Stimulated activated CD4-positive, alpha-beta T cell treated with anti-CD3 and anti-CD28 coated beads, Interleukin-12 subunit alpha, Interleukin-12 subunit beta, amount 100 ng/mL, for 48 hours (primary cell): ENCODE results near the gene HS6ST1.

Experiments
- DNase-seq, 3 donors: peaks; one replicate each; pipeline ENCODE4 v3.0.0-alpha.2; 2020; ENCODE audit warnings: low read depth in 2 of 3, low spot score in 1 of 3

Gene HS6ST1, protein sequence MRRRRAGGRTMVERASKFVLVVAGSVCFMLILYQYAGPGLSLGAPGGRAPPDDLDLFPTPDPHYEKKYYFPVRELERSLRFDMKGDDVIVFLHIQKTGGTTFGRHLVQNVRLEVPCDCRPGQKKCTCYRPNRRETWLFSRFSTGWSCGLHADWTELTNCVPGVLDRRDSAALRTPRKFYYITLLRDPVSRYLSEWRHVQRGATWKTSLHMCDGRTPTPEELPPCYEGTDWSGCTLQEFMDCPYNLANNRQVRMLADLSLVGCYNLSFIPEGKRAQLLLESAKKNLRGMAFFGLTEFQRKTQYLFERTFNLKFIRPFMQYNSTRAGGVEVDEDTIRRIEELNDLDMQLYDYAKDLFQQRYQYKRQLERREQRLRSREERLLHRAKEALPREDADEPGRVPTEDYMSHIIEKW

DNA sequence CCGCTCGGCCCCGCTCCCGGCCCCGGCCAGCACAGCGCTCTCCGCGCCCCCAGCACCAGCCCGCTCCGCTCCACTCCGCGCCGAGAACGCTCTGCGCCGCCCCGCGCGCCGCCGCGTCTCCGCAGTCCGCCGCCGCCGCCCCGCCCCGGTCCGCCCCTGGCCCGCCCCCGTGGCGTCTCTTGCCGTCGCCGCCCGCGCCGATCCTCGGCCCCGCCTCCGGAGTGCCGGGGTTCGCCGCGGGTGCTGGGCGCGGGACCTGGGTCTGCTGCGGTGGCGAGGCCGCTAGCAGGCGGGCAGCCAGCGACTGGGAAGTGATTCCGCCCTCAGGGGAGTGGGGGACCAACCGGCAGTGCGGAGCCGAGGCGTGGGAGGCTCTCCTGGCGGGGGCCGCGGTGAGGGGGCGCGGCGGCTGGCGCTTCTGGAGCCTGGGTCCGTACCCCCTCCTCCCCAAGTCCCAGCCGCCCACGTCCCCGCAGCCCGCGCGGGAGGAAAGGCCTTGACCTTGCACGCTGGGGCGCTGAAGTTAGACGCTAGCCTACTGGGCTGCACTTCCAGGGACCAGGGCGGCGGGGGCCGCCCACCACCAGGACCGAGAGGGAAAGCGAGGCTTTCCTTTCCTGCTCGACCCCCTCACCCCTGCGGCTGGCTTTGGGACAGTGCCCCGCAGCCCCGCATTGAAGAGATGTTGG lies at the start of gene HS6ST1:
Gene HS6ST1, minus strand, starts transcription at position 93 of the 689 bp plus-strand sequence. CDS start 305 bp downstream, outside the sequence.
- peak; percentile 70 to 87 (median 82) for DNase-seq

DNA sequence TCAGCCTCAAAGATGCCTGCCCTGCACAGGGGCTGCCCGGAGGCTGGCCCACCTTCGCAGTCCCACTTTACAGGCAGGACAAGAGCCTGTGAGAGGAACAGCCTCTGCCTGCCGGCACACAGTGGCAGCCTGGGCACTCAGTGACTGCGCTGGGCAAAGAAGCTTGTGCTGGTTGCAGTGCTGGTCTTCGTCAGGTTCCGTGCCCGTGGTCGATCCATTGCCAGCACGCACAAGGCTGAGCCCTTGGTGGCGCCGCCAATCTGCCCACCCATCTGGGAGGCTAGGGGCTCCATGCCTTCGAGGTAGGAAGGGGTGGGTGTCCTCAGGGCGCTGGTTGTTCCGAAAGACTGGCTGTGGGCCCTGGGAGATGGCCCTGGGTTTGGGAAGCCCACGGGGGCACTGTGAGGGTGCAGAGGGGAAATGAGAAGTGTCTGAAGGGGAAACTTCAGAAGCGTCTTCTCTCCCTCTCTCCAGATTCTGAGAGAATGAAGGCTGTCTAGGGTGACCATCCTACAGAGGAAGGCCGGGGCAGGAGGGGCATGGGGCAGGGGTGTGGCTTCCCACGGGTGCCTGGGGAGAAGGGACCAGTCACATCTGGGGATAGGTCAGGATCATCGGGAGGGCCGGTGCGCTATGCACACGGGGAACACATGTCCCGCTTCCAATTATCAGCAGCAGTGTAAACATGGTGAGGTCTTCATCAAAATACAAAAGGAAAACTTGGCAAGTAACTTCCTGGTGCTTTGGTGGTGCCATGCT lies 49.1 kb upstream of the HS6ST1 start:
- no peak for DNase-seq

DNA sequence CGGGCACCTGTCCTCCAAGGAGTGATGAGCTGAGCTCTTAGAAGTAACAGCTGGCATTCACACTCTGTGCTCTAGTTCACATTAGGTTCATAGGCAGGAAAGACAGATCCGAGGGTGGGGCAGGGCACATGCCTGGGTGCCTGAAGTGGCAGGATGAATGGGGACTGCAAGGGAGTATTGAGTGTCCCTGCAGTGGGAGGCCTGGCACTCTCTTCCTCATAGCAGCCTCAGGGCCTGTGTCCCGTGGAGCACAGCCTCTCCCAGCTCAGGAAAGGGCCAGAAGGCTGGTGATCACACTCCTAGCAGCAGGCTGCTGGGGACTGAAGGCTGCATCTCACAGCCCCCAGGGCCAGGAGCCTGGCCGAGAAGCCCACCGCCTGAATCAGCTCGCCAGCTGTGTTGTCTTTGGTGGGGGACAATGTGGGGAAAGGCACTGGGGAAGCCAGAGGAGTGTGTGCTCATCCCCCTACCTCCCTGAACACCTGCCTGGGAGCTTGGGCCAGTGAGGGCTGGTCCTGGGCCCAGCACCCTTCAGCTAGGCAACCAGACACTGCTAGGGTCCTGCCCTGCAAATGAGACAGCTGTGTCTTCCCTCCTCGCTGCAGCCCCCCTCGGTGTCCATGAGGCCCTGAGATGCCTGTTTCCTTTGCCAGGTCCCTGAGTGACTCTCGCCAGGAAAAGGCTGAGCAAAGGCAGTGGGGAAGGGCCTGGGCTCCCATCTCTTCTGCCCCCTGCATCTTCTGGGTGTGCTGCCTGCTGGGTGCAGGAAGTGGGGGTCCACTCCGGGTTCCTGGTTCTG lies 48.2 kb upstream of the HS6ST1 start:
- no peak for DNase-seq

DNA sequence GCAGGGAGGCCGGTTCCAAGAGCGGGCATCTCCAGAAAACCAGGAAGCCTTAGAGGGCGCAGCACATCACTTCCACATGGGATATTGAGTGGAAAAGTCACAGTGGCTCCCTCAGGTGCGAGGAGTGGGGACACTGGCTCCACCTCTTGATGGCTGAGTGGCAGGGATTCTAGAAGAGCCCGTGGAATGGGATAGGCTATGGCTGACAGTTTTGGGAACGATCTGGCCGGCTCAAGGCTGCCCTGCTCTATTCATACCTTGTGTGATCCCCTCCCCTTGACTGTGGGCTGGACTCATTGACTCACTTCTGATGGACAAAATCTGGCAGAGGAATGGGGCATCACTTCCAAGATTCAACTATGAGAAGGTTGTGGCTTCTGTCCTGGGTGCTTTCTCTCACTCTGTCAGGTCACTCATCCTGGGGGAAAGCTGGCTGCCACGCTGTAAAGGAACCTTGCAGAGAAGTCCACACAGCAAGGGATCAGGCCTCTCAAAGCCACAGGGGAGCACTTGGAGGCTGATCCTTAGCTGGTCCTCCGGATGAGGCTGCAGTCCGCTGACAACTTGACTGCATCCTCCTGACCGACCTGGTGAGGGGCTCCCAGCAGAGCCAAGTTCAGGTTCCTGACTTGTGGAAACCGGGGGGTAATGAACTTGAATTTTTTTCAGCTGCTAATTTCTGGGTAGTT lies 46.7 kb upstream of the HS6ST1 start:
- DNase-seq: no peak

DNA sequence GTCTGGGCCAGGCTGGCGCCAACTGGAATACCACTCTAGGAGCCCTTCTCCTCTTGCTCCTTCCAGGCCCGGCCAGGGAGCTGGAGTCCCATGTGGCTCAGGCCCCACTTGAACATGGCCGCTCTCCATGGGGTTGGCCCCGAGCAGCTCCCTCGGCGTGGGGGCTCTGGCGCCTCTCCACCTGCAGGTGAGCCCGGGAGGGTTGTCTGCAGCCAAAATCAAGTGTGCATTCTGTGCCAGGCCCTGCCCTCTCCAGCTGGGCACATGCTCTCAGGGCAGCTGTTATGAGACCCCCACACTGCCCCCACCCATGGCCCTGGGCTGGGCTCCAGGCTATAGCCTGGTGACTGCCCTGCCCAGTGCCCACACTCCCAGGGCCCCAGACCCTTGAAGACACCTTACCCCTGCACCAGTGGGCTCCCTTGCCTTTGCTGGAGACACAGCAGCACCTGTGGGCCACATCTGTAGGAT lies 45.8 kb upstream of the HS6ST1 start:
- DNase-seq: no peak

DNA sequence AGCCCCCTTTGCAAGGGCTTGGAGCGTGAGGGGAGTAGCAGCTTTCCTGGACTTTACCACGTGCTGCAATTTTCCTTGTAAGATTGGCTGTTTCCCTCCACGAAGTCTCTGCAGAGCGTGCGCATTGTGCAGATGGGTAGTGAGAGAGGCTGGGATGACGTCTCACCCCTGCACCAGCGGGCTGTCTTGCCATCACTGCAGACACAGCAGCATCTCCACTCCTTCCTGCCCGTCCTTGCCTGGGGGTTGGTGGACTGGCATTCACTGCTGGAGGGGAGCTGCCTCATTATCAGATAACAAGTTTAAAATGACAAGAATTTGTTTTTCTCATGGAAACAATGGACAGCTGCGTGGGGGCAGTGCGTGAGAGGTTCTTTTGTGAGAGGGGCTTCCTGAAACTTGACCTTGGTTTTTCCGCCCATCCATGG lies 45.3 kb upstream of the HS6ST1 start:
- DNase-seq: no peak

DNA sequence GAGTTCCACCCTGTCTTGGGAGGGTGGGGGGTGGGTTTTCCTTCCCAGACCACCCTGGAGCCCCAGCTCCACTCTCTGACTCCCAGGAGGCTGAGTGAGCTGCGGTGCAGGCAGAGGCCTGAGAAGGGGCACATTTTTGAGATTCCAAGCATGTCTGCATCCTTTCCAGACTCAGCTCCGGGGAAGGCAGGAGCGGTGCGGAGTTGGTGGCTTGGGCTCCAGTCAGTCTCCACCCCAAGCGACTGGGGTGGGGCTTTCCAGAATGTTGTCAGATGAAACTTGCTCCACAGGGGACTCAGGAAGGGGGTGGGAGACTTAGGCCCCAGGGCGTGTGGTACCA lies 44.2 kb upstream of the HS6ST1 start:
- no peak for DNase-seq

DNA sequence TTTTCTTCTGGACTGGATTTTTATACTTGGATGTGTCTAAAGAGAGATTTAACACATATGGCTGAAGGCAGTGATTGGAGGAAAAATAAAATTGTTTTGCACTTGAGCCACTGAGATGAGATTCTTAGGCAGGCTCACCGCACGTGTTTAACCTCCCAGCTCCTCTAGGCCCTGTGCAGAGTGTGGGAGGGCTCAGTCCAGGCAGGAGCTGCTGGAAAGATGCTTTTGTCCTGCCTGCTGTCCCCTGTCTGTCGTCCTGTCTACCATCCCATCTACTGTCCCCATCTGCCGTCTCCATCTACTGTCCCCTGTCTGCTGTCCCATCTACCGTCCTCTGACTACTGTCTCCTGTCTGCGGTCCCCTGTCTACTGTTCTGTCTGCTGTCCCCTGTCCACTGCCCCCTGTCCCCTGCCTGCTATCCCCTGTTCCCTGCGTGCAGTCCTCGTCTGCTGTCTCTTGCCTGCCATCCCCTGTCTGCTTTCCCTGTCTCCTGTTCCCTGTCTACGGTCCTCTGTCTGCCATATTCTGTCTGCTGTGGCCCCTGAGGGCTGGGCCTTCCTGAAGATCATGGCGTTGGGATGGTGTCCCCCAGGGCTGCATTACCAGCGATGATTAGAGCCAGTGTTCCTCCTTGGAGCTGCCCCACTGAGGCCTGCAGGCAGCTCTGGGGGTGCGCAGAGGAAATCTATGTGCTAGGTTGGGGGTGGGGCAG lies 43.7 kb upstream of the HS6ST1 start:
- DNase-seq: no peak

DNA sequence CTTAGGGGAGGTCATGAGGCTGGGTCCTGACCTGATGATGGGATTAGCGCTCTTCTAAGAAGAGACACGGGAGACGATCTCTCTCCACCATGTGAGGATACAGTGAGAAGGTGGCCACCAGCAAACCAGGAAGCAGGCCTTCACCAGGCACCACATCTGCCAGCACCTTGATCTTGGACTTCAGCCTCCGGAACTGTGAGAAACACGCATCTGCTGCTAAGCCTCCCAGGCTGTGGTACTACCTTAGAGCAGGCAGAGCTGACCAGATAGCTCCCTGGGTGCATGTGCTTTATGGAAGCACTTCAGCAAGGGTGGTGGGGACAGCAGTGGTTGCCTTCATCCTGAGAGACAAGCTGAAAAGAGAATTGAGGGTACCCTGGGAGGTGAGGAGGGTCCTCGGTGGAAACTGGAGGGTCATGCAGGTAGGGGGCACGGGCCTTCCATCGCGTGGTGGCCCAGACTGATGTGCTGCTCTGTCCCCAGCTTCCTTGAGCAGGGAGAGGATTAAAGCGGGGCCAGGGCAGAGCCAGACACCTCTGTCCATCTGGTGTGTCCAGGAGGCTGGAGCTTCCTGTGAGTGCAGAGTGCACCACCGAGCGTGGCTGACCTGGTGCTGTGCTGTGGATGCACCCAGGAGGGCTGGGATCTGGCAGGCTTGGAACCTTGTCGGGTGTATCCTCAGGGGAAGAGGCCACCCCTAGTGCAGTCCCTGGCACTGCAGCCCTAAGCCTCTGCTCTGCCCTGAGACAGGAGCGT lies 42.9 kb upstream of the HS6ST1 start:
- no peak for DNase-seq

DNA sequence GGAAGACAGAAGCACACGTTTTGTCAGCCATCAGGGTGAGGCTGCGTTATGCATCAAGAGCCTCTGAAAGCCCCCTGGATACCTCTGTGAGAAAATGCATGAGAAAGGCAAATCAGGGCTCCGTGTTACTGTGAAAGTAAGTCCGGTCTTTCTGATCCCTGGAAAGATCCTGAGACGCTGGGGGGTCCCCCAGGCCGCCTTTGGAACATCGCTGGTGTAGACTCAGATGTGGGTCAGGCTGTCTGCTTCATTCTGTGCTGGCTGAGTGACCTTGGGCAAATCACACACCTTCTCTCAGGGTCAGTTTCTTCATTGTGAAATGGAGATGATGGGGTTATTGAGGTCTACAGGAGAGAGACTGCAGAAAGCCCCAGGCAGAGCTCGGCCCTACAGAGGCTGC lies 42.0 kb upstream of the HS6ST1 start:
- DNase-seq: no peak

DNA sequence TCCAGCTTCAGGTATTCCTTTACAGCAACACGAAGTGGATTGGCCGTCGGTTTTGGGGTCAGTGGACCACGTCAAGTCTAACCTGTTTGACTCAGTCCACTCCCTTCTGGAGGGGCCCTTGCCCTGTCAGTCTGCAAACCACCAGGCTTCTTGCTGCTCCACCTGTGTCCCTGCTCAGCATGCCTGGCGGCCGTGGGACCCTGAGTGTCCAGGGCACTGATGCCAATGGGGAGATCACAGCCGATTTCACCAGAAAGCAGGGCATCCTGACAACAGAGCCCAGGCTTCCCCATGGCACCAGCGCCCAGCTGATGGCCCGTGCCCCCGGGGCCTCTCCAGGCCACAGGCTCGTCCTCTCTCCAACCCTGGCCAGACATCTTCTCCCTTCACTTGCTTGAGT lies 41.2 kb upstream of the HS6ST1 start:
- no peak for DNase-seq

DNA sequence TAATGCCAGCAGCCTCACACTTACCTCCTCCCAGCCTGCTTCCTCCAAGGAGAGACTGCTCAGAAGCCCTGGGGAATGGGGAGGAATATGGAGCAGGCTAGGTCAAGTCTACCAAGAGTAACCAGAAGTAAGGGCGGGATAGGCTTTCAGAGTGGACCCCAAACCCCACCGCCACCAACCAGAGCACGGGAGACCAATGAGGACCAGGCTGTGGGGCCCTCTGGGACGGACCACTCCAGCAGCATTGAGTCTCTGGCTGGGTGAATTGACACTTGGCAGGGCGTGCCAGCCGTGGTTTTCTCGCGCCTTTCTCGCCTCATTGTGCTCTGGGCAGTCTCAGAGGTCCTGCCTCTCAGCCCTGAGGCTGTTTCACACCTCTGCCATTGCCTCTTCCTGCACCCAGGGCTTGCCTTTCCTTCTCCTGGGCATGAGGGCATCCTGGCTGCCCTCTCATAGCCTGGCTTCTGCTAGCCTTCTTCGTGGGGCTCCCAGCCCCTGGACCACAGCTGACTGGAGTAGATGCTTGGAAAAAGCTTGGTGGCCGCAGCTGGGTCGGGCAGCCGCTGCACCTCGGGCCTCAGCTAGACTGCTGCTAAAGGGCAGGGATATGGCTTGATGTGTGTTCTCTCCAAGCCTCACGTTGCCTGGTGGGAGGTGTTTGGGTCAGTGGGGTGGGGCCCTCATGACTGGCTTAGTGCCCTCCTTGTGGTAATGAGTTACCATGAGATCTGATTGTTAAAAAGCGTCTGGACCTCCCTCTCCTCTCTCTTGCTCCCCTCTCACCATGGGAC lies 40.5 kb upstream of the HS6ST1 start:
- no peak for DNase-seq

DNA sequence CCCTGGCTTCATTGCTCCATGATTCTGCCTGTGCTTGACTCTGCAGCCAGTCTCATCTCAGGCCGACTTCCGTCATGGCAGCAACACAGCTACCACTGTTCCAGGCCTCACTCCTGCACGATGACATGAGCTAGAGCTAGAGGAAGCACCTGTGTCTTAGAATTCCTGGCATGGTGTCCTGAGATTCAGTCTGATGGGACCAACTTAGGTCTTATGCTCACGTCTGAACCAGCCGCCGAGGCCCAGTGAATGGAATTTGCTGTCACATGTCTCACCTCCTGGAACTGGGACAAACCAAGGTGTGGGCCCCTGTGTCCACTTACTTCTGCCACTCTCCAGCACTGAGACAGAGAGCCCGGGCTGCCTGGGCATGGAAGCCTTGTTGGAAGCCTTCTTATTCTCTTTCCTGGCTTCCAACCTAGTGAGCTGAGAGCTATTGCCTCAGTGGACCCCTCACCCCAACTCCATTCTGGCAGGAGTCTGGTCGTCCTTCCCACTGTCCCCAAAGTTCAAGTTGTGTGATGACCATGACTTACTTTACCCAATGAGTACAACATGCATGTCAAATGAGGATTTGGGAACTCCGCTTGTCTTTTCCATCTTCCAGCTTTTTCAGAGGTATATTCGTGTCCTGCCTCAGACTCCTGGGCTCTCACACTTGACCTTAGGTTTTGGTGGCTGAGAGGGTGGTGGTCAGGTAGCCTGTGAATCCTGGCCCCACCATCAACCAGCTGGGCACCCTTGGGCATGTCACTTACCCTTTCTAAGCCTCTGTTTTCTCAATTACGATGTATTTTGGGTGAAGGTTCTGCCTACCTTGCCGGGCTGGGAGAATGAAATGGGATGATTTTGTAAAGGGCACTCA lies 39.1 kb upstream of the HS6ST1 start:
- no peak for DNase-seq

DNA sequence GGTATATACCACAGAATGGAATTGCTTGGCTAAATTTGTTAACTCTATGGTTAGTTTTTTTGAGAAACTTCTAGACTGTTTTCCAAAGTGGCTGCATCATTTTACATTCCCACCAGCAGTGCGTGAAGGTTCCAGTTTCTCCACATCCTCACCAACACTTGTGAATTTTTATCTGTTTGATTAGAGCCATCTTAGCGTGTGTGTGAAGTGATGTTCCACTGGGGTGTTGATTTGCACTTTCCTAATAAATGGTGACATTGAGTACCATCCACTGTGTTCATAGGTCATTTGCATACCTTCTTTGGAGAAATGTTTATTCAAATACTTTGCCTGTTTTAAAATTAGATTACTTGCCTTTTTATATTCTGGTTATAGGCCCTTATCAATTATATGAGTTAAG lies 37.5 kb upstream of the HS6ST1 start:
- DNase-seq: no peak

DNA sequence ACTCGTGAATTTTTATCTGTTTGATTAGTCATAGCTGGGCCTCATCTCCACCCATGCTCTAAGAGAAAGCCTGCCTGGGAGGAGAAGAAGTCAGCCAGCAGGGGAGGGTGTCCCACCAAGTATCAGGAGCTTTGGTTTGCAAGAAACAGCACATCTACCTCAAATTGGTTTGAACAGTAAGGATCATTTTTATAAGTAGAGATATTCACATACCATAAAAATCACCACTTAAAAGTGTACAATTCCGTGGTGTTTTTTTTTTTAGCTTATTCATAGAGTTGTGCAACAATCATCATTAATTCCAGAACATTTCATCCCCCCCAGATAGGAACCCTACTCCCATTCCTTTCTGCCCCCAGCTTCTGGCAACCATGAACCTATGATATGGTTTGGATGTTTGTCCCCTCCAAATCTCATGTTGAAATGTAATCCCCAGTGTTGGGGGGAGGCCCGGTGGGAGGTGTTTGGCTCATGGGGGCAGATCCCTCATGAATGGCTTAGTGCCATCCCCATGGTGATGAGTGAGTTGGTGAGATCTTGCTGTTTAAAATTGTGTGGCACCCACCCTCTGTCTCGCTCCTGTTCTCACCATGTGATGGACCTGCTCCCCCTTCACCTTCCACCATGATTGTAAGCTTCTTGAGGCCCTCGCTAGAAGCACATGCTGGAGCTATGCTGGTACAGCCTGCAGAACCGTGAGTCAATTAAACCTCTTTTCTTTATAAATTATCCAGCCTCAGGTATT lies 36.2 kb upstream of the HS6ST1 start:
- DNase-seq: no peak

DNA sequence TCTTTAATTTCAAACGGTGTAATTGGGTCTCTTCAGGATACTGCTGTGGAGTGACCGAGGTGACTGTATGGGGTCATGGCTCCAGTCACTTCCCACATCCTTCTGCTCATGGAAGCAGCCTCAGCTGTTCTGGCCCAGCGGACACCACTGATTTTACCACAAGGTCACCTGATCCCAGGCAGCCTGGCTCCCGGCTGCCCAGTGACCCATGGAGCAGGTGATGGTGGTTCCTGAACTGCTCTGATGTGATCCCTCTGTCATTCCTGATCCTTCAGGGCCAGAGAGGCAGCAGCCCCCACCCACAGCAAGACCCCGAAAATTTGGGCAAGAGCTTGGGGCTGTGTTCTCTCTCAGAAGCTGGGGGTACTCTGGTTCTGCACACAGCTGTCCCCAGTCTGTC lies 35.5 kb upstream of the HS6ST1 start:
- DNase-seq: no peak

DNA sequence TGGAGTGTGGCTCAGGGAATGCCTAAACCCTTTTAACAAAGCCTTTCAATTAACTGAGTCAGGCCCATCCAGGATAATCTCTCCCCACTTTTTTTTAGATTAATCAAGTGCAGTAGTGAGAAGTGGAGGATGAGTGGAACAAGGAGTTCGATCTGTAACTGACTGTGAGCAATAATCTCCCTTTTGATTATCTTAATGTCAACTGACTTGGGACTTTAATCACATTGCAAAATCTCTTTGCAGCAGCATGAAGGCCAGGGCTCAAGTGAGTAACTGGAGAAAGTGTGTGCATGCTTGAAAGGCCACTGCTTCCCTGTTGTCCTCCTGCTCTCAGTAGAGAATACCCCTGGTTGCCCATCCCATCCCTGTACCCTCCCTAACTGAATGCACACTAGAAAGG lies 32.1 kb upstream of the HS6ST1 start:
- DNase-seq: no peak
